NCI-H2171 treated with DMSO at 0.1 percent for 48 hours (cell line): ENCODE data around the gene CCDC177.

Experiments
- DNase-seq: peaks from one replicate; lab custom pipeline; 2025; lab: John Stamatoyannopoulos, UW

Gene CCDC177

GRCh38 chr14:69567563-69567962, 7.1 kb downstream of the CCDC177 start:
- no peak for DNase-seq

GRCh38 chr14:69561893-69562292, 12.8 kb downstream of the CCDC177 start:
- no peak for DNase-seq

- no peak for DNase-seq
These were observed 13.8 kb downstream of the CCDC177 start for GRCh38 chr14:69560826-69561225.

- peak; percentile 98 for DNase-seq
These were observed 15.1 kb downstream of the CCDC177 start for GRCh38 chr14:69559581-69560011.

GRCh38 chr14:69558774-69559173, 15.9 kb downstream of the CCDC177 start:
- DNase-seq = no peak

GRCh38 chr14:69554500-69554899, 20.2 kb downstream of the CCDC177 start:
- no peak for DNase-seq

GRCh38 chr14:69553252-69553651, 21.4 kb downstream of the CCDC177 start:
- no peak for DNase-seq

GRCh38 chr14:69551511-69551910, 23.2 kb downstream of the CCDC177 start:
- DNase-seq = no peak

- DNase-seq = no peak
These were observed 26.1 kb downstream of the CCDC177 start for GRCh38 chr14:69548566-69548965.

- no peak for DNase-seq
These were observed 26.8 kb downstream of the CCDC177 start for GRCh38 chr14:69547701-69548348.

- no peak for DNase-seq
These were observed 31.1 kb downstream of the CCDC177 start for GRCh38 chr14:69543341-69544115.

- no peak for DNase-seq
These were observed 32.4 kb downstream of the CCDC177 start for GRCh38 chr14:69542311-69542710.

- DNase-seq = no peak
These were observed 33.9 kb downstream of the CCDC177 start for GRCh38 chr14:69540654-69541335.

- no peak for DNase-seq
These were observed 34.9 kb downstream of the CCDC177 start for GRCh38 chr14:69539631-69540410.

GRCh38 chr14:69538766-69539165, 35.9 kb downstream of the CCDC177 start:
- no peak for DNase-seq

- no peak for DNase-seq
These were observed 36.8 kb downstream of the CCDC177 start for GRCh38 chr14:69537900-69538299.

GRCh38 chr14:69536971-69537370, 37.7 kb downstream of the CCDC177 start:
- DNase-seq = no peak

- peak; percentile 86 for DNase-seq
These were observed 39.3 kb downstream of the CCDC177 start for GRCh38 chr14:69535230-69535848.

GRCh38 chr14:69532561-69533340, 41.9 kb downstream of the CCDC177 start:
- no peak for DNase-seq

- DNase-seq = no peak
These were observed 43.5 kb downstream of the CCDC177 start for GRCh38 chr14:69531135-69531534.

- DNase-seq = no peak
These were observed 44.6 kb downstream of the CCDC177 start for GRCh38 chr14:69530095-69530494.
